Trophoblast cell (in vitro differentiated cells and primary cell): ENCODE measurements around the gene PACS1.

Experiments
- DNase-seq, 2 donors: peaks; one replicate each; pipeline ENCODE4 v3.0.0-alpha.2; 2016
- H2AFZ ChIP-seq: 2 replicates; pipeline ENCODE4 v1.6.1; 2013; ENCODE audit warnings: low read length, moderate library complexity, mild to moderate bottlenecking; ENCODE audit not compliant: insufficient read depth, poor library complexity
- H2AK5ac ChIP-seq: 2 replicates; pipeline ENCODE4 v1.6.1; 2013; ENCODE audit warnings: mild to moderate bottlenecking, low read length
- H2BK120ac ChIP-seq: 2 replicates; pipeline ENCODE4 v1.6.1; 2013; ENCODE audit warnings: low read length, mild to moderate bottlenecking, moderate library complexity; ENCODE audit not compliant: insufficient read depth, poor library complexity
- H2BK12ac ChIP-seq: 2 replicates; pipeline ENCODE4 v1.6.1; 2013; ENCODE audit warnings: mild to moderate bottlenecking, low read length, moderate library complexity
- H2BK5ac ChIP-seq: 2 replicates; pipeline ENCODE4 v1.6.1; 2013; ENCODE audit warnings: low read length, low read depth, moderate library complexity, mild to moderate bottlenecking; ENCODE audit not compliant: poor library complexity
- H3K14ac ChIP-seq: 2 replicates; pipeline ENCODE4 v1.6.1; 2013; ENCODE audit warnings: mild to moderate bottlenecking, low read length
- H3K18ac ChIP-seq: 2 replicates; pipeline ENCODE4 v1.6.1; 2013; ENCODE audit warnings: mild to moderate bottlenecking, low read length
- H3K23ac ChIP-seq: 2 replicates; pipeline ENCODE4 v1.6.1; 2013; ENCODE audit warnings: low read length
- H3K27ac ChIP-seq: 2 replicates; pipeline ENCODE4 v1.5.1; 2013; ENCODE audit warnings: low read depth, mild to moderate bottlenecking, inconsistent platforms, low read length, moderate library complexity
- H3K27me3 ChIP-seq: 2 replicates; pipeline ENCODE4 v1.6.1; 2013; ENCODE audit warnings: inconsistent platforms, mild to moderate bottlenecking, low read length, moderate library complexity; ENCODE audit not compliant: insufficient read depth
- H3K36me3 ChIP-seq, 2 experiments: 1 replicate in 1 of 2; 2 replicates in 1 of 2; pipeline ENCODE4 v1.6.1; 2013; ENCODE audit warnings: low read length in 2 of 2, mild to moderate bottlenecking in 2 of 2, moderate library complexity in 1 of 2; ENCODE audit not compliant: insufficient read depth in 2 of 2, control insufficient read depth in 1 of 2
- H3K4ac ChIP-seq: 2 replicates; pipeline ENCODE4 v1.6.1; 2013; ENCODE audit warnings: low read depth, mild to moderate bottlenecking, low read length, moderate library complexity
- H3K4me1 ChIP-seq, 2 experiments: 1 replicate in 1 of 2; 2 replicates in 1 of 2; pipeline ENCODE4 v1.6.1; 2013; ENCODE audit warnings: low read length in 2 of 2, mild to moderate bottlenecking in 2 of 2, moderate library complexity in 1 of 2; ENCODE audit not compliant: insufficient read depth in 2 of 2, control insufficient read depth in 1 of 2
- H3K4me2 ChIP-seq: 2 replicates; pipeline ENCODE4 v1.6.1; 2013; ENCODE audit warnings: inconsistent platforms, mild to moderate bottlenecking, low read length, moderate library complexity
- H3K4me3 ChIP-seq: 2 replicates; pipeline ENCODE4 v1.5.1; 2013; ENCODE audit warnings: mild to moderate bottlenecking, low read depth, low read length, inconsistent platforms
- H3K79me1 ChIP-seq: one replicate; pipeline ENCODE4 v1.6.1; 2013; ENCODE audit warnings: low read length
- H3K79me2 ChIP-seq: 2 replicates; pipeline ENCODE4 v1.6.1; 2013; ENCODE audit warnings: low read length, mild to moderate bottlenecking; ENCODE audit not compliant: control insufficient read depth, insufficient read depth, poor library complexity
- H3K9ac ChIP-seq: 2 replicates; pipeline ENCODE4 v1.6.1; 2013; ENCODE audit warnings: mild to moderate bottlenecking, low read length
- H3K9me3 ChIP-seq: 2 replicates; pipeline ENCODE4 v1.6.1; 2013; ENCODE audit warnings: low read depth, mild to moderate bottlenecking, control low read depth, inconsistent platforms, low read length; ENCODE audit not compliant: insufficient read depth
- H4K12ac ChIP-seq: 2 replicates; pipeline ENCODE4 v1.6.1; 2013; ENCODE audit warnings: low read depth, mild to moderate bottlenecking, low read length, moderate library complexity
- H4K8ac ChIP-seq: 2 replicates; pipeline ENCODE4 v1.6.1; 2013; ENCODE audit warnings: low read depth, mild to moderate bottlenecking, low read length, moderate library complexity
- H4K91ac ChIP-seq: one replicate; pipeline ENCODE4 v1.6.1; 2013; ENCODE audit warnings: low read depth, mild to moderate bottlenecking, low read length, moderate library complexity
- WGBS: extraction: QIAGEN DNeasy Blood & Tissue Kit; methylation state at CpG from one replicate; pipeline ENCODE4 v1.1.7; 2013; ENCODE audit warnings: missing lambda C conversion rate; ENCODE audit not compliant: insufficient read length, insufficient coverage; ENCODE audit errors: extremely low coverage; 5-methylcytosine and 5-hydroxymethylcytosine counted together

Gene PACS1

GRCh38 chr11:66143264-66143566 lies 73.1 kb downstream of the PACS1 start:
- Histone ChIP-seq H4K8ac (no peak overlapping the region), H2AK5ac (no peak overlapping the region), H2BK12ac (no peak overlapping the region), H3K23ac (no peak overlapping the region), H3K9ac (no peak overlapping the region), H3K36me3 (peaks cover 0 to 2% of the 10 kb centered on the region in 2 experiments), H3K4ac (no peak overlapping the region), H3K9me3 (peaks cover 2% of the 10 kb centered on the region), H3K4me2 (no peak overlapping the region), H3K79me1 (no peaks in the 10 kb centered on the region), H3K27ac (no peak overlapping the region), H3K79me2 (peaks cover 2% of the 10 kb centered on the region), H2AFZ (no peak overlapping the region), H3K27me3 (no peaks in the 10 kb centered on the region), H3K14ac (no peak overlapping the region), H3K4me1 (peaks cover 4 to 6% of the 10 kb centered on the region in 2 experiments), H4K91ac (no peak overlapping the region), H3K4me3 (no peak overlapping the region), H2BK120ac (no peak overlapping the region), H4K12ac (no peak overlapping the region), H2BK5ac (no peak overlapping the region), H3K18ac (no peak overlapping the region)
- no peak for DNase-seq
- WGBS, result no CpG with 5 or more reads among the region's 3 CpGs

DNA sequence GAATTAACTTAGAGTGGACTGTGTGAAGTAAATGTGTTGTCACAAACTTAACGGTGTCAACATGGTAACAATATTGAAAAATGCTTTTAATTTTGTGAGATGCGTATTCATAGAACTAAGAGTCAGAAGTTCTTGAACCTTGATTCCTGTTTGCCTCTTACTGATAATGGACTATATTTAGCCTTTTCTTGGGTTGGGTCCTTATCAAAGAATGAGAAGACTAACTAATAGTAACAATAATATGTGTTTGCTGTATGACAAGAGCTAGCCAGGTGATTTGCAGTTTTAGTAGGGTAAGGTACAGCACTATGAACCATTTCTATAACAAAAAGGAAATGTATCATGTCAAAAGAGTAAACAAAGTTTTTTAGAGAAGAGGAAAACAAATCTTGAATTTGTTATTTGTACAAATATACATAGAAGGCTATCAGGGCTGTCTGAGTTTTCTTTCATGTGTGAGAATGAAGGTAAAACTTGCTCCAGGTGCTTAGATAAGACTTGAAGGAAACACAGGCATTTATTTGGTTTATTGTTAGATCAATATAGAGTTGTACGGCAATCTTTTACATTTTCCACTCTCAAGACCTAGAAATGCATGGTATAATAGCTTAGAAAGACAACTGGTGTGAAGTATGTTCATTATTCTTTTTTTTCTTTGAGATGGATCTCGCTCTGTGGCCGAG lies 74.1 kb downstream of the PACS1 start:
- Histone ChIP-seq H4K8ac (no peak overlapping the region), H2BK120ac (no peak overlapping the region), H2AK5ac (no peak overlapping the region), H4K12ac (no peak overlapping the region), H3K18ac (no peak overlapping the region), H3K9ac (no peak overlapping the region), H3K36me3 (peaks cover 0 to 2% of the 10 kb centered on the region in 2 experiments), H3K9me3 (peaks cover 2% of the 10 kb centered on the region), H3K27ac (no peak overlapping the region), H2BK5ac (no peak overlapping the region), H4K91ac (no peak overlapping the region), H3K27me3 (no peaks in the 10 kb centered on the region), H3K4me2 (no peak overlapping the region), H3K4me3 (no peak overlapping the region), H2AFZ (no peak overlapping the region), H3K4ac (no peak overlapping the region), H3K23ac (no peak overlapping the region), H3K14ac (no peak overlapping the region), H3K4me1 (peaks cover 4 to 6% of the 10 kb centered on the region in 2 experiments), H2BK12ac (no peak overlapping the region), H3K79me1 (no peaks in the 10 kb centered on the region), H3K79me2 (peaks cover 2% of the 10 kb centered on the region)
- DNase-seq, result no peak
- no CpG with 5 or more reads among the region's 5 CpGs for WGBS

DNA sequence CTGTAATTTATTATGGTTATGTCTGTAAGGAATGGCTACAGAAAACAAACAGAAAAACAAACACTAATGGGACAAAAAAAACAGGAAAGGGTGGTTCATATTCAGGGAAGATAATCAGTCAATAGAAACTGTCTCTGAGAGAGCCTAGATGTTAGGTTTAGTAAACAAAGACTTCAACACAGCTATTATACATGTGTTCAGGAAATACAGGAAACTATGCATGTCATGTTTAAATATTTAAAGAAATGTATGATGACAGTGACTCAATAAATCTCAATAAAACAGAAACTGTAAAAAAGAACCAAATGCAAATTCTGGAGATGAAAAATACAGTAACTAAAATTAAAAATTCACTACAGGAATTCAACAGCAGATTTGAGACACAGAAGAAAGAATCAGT lies 76.0 kb downstream of the PACS1 start:
- H3K18ac ChIP-seq, result no peak overlapping the region
- H3K27ac ChIP-seq, result no peak overlapping the region
- peaks cover 4 to 6% of the 10 kb centered on the region in 2 experiments for H3K4me1 ChIP-seq
- no peaks in the 10 kb centered on the region for H3K27me3 ChIP-seq
- no peak overlapping the region for H3K23ac ChIP-seq
- peaks cover 0 to 2% of the 10 kb centered on the region in 2 experiments for H3K36me3 ChIP-seq
- peaks cover 2% of the 10 kb centered on the region for H3K9me3 ChIP-seq
- H3K9ac ChIP-seq, result no peak overlapping the region
- H3K79me1 ChIP-seq, result no peaks in the 10 kb centered on the region
- H2AFZ ChIP-seq, result no peak overlapping the region
- no peak overlapping the region for H3K14ac ChIP-seq
- no peak overlapping the region for H4K8ac ChIP-seq
- no peak for DNase-seq
- H2BK12ac ChIP-seq, result no peak overlapping the region
- H3K4ac ChIP-seq, result no peak overlapping the region
- no peak overlapping the region for H3K4me3 ChIP-seq
- peaks cover 2% of the 10 kb centered on the region for H3K79me2 ChIP-seq
- no peak overlapping the region for H2AK5ac ChIP-seq
- H2BK120ac ChIP-seq, result no peak overlapping the region
- H4K91ac ChIP-seq, result no peak overlapping the region
- no peak overlapping the region for H2BK5ac ChIP-seq
- no peak overlapping the region for H3K4me2 ChIP-seq
- H4K12ac ChIP-seq, result no peak overlapping the region

- Histone ChIP-seq H3K9me3 (peaks cover 2% of the 10 kb centered on the region), H2AK5ac (no peak overlapping the region), H2AFZ (no peak overlapping the region), H3K4me3 (no peak overlapping the region), H3K4me1 (peaks cover 1 to 2% of the 10 kb centered on the region in 2 experiments), H3K27ac (no peak overlapping the region), H3K18ac (no peak overlapping the region), H3K14ac (no peak overlapping the region), H3K27me3 (no peaks in the 10 kb centered on the region), H3K4ac (no peak overlapping the region), H4K91ac (no peak overlapping the region), H3K23ac (no peak overlapping the region), H3K4me2 (no peak overlapping the region), H2BK12ac (no peak overlapping the region), H3K9ac (no peak overlapping the region), H4K12ac (no peak overlapping the region), H3K79me2 (peaks cover 1% of the 10 kb centered on the region), H2BK5ac (no peak overlapping the region), H3K36me3 (peaks cover 0 to 2% of the 10 kb centered on the region in 2 experiments), H3K79me1 (no peaks in the 10 kb centered on the region), H4K8ac (no peak overlapping the region), H2BK120ac (no peak overlapping the region)
- no peak for DNase-seq
- no CpG with 5 or more reads among the region's 5 CpGs for WGBS
Measured at GRCh38 chr11:66146940-66147339, 76.9 kb downstream of the PACS1 start.
